ENCODE results near the gene SLFN11. TPM values are rescaled to one million over a fixed set of nuclear protein-coding genes. Genes with fewer than 3 reads are reported as not detected.
"Not testable (repeated sequence)": the region's sequence is repeated elsewhere in the genome, so short reads cannot be mapped to it uniquely, and the experiment has no call there.

SLFN11 gene
- total RNA-seq = 74.5 and 82.9 TPM in 2 replicates

GRCh38 chr17:35373534-35373983 lies at the start of gene SLFN11:
Gene SLFN11, minus strand, starts transcription at chr17:35373621. Its CDS starts 9,814 bp downstream, at chr17:35363807.
- intact Hi-C loops (cut with micrococcal nuclease) = loop anchor here (1.0 to 2.0 kb wide), 8 partner anchors 27 to 214 kb away; partner anchors contain the start of genes AP2B1, SLFN12L and SLFN13

- intact Hi-C loops (cut with micrococcal nuclease) = not testable (repeated sequence)
These were observed 47.6 kb upstream of the SLFN11 start for GRCh38 chr17:35421069-35421468.

- intact Hi-C loops (cut with micrococcal nuclease) = no loop called here
These were observed 43.2 kb upstream of the SLFN11 start for GRCh38 chr17:35416659-35417058.

- intact Hi-C loops (cut with micrococcal nuclease) = not testable (repeated sequence)
These were observed 41.3 kb upstream of the SLFN11 start for GRCh38 chr17:35414707-35415106.

- intact Hi-C loops (cut with micrococcal nuclease) = no loop called here
These were observed 40.8 kb upstream of the SLFN11 start for GRCh38 chr17:35414247-35414646.

GRCh38 chr17:35407531-35407930 lies 34.1 kb upstream of the SLFN11 start:
- intact Hi-C loops (cut with micrococcal nuclease) = no loop called here

- intact Hi-C loops (cut with micrococcal nuclease) = no loop called here
These were observed 33.1 kb upstream of the SLFN11 start for GRCh38 chr17:35406568-35406967.

GRCh38 chr17:35404360-35404759 lies 30.9 kb upstream of the SLFN11 start:
- intact Hi-C loops (cut with micrococcal nuclease) = no loop called here

- intact Hi-C loops (cut with micrococcal nuclease) = not testable (repeated sequence)
These were observed 20.4 kb upstream of the SLFN11 start for GRCh38 chr17:35393783-35394182.

GRCh38 chr17:35390663-35391062 lies 17.2 kb upstream of the SLFN11 start:
- intact Hi-C loops (cut with micrococcal nuclease) = no loop called here

- intact Hi-C loops (cut with micrococcal nuclease) = no loop called here
These were observed 16.7 kb upstream of the SLFN11 start for GRCh38 chr17:35390156-35390555.

GRCh38 chr17:35387496-35387895 lies 14.1 kb upstream of the SLFN11 start:
- intact Hi-C loops (cut with micrococcal nuclease) = no loop called here

- intact Hi-C loops (cut with micrococcal nuclease) = no loop called here
These were observed 4.3 kb upstream of the SLFN11 start for GRCh38 chr17:35377706-35378105.

- intact Hi-C loops (cut with micrococcal nuclease) = no loop called here
These were observed 3.6 kb upstream of the SLFN11 start for GRCh38 chr17:35377068-35377467.

GRCh38 chr17:35376245-35376644 lies 2.8 kb upstream of the SLFN11 start:
- intact Hi-C loops (cut with micrococcal nuclease) = no loop called here

- intact Hi-C loops (cut with micrococcal nuclease) = loop anchor here (1.0 kb wide), 3 partner anchors 58 to 161 kb away; no protein-coding TSS in a partner anchor
These were observed 1.4 kb upstream of the SLFN11 start for GRCh38 chr17:35374766-35375344.

- intact Hi-C loops (cut with micrococcal nuclease) = loop anchor here (1.0 to 2.0 kb wide), 11 partner anchors 28 to 213 kb away; partner anchors contain the start of genes AP2B1, SLFN12L and SLFN13
These were observed 754 bp upstream of the SLFN11 start for GRCh38 chr17:35373984-35374765.

- intact Hi-C loops (cut with micrococcal nuclease) = loop anchor here (1.0 to 2.0 kb wide), 8 partner anchors 27 to 214 kb away; partner anchors contain the start of genes AP2B1, SLFN12L and SLFN13
These were observed 431 bp downstream of the SLFN11 start for GRCh38 chr17:35372846-35373533.

- intact Hi-C loops (cut with micrococcal nuclease) = loop anchor here (2.0 kb wide), 1 partner anchor 201 kb away; no protein-coding TSS in a partner anchor
These were observed 1.5 kb downstream of the SLFN11 start for GRCh38 chr17:35371934-35372333.

- intact Hi-C loops (cut with micrococcal nuclease) = no loop called here
These were observed 5.2 kb downstream of the SLFN11 start for GRCh38 chr17:35368081-35368830.

GRCh38 chr17:35361027-35361426 lies 12.4 kb downstream of the SLFN11 start:
- intact Hi-C loops (cut with micrococcal nuclease) = no loop called here

Data from T-helper 1 cell treated with Interleukin-12 subunit alpha and Interleukin-12 subunit beta and Interleukin-4 antibody, amounts not matched to agents 30 ng/mL and 1 ng/mL, for 36 hours (primary cell).